NOMO-1 treated with DMSO at 0.1 percent for 48 hours (cell line): ENCODE measurements around the gene STK11IP.
A peak's percentile ranks its signal among the peaks of the same experiment; 100 is the strongest.

ENCODE experiments used
- DNase-seq: peaks from one replicate; lab custom pipeline; 2025; ENCODE audit not compliant: unreplicated experiment; lab: John Stamatoyannopoulos, UW

Gene STK11IP

GRCh38 chr2:219614076-219614860, 16.6 kb downstream of the STK11IP start:
- DNase-seq = no peak

- DNase-seq = no peak
These were observed 17.4 kb downstream of the STK11IP start for GRCh38 chr2:219615036-219615435.

- DNase-seq = no peak
These were observed 18.2 kb downstream of the STK11IP start for GRCh38 chr2:219615894-219616293.

- DNase-seq = no peak
These were observed 18.9 kb downstream of the STK11IP start for GRCh38 chr2:219616550-219616949.

- no peak for DNase-seq
These were observed 21.1 kb downstream of the STK11IP start for GRCh38 chr2:219618733-219619122.

GRCh38 chr2:219619235-219619634, 21.6 kb downstream of the STK11IP start:
- no peak for DNase-seq

GRCh38 chr2:219620546-219620945, 22.9 kb downstream of the STK11IP start:
- DNase-seq = no peak

- no peak for DNase-seq
These were observed 24.3 kb downstream of the STK11IP start for GRCh38 chr2:219621935-219622334.

GRCh38 chr2:219622472-219622871, 24.8 kb downstream of the STK11IP start:
- DNase-seq = no peak

- DNase-seq = no peak
These were observed 26.9 kb downstream of the STK11IP start for GRCh38 chr2:219624565-219624964.

- DNase-seq = no peak
These were observed 27.5 kb downstream of the STK11IP start for GRCh38 chr2:219625179-219625578.

- no peak for DNase-seq
These were observed 28.9 kb downstream of the STK11IP start for GRCh38 chr2:219626540-219626939.

GRCh38 chr2:219627103-219628100, 29.7 kb downstream of the STK11IP start, which contains the start of gene SLC4A3:
Gene SLC4A3 (plus strand): TSS chr2:219627630. CDS start chr2:219627993, 363 bp downstream.
- DNase-seq = no peak

GRCh38 chr2:219628235-219628985, 30.8 kb downstream of the STK11IP start:
- DNase-seq = no peak

- peak; percentile 27 for DNase-seq
These were observed 31.6 kb downstream of the STK11IP start for GRCh38 chr2:219628986-219629901.

- DNase-seq = no peak
These were observed 32.5 kb downstream of the STK11IP start for GRCh38 chr2:219629976-219630695.

GRCh38 chr2:219630770-219631405, 33.2 kb downstream of the STK11IP start:
- DNase-seq = no peak

GRCh38 chr2:219631406-219631891, 33.8 kb downstream of the STK11IP start:
- DNase-seq = no peak
